Measurements from ENCODE around the gene FLT1. TPM values are rescaled to one million over a fixed set of nuclear protein-coding genes. Genes with fewer than 3 reads are reported as not detected.

The FLT1 gene
- total RNA-seq, 4 donors from 2014 or later = 19.3 to 48.6 (median 24.4) TPM

DNA sequence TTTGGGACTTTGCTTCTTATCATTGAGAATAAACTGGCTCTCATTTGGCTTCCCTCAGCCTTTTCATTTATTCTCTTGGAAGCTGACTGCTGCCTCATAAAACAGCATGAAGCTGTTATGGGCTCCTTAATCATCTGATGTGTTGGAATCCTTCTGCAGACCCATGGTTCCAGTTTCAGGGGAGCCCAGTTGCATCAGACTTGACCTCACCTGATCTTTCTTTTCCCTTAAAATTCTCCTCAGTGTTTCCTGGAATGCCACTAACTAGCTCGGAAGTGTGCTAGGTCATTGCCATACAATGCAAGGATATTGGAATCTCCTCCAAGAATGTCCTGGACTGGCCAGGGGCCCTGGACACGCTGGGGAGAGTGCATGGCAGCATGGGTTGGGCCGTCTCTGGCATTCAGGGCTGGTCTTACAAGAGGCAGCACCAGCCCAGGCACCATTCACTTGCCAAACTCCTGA, 158.7 kb downstream of the FLT1 start:
- Histone ChIP-seq H3K27ac (no peak overlapping the region), H3K4me3 (no peak overlapping the region), H3K27me3 (no peaks in the 10 kb centered on the region), H3K9me3 (no peaks in the 10 kb centered on the region), H3K4me1 (peaks cover 0 to 12% (median 0%) of the 10 kb centered on the region in 4 donors), H3K36me3 (no peaks in the 10 kb centered on the region)
- no peak for DNase-seq (ENCODE audit: low spot score in 2 of 2)
- TF ChIP-seq CTCF (IDR thresholded peaks at IDR 0.05) (no peak), EP300 (IDR thresholded peaks at IDR 0.05) (peak in 1 of 2 donors; percentile 60), POLR2A (IDR thresholded peaks at IDR 0.05) (no peak)
- 46 to 66% methylated on average over 3 of the region's 3 CpGs for WGBS, 2 donors

DNA sequence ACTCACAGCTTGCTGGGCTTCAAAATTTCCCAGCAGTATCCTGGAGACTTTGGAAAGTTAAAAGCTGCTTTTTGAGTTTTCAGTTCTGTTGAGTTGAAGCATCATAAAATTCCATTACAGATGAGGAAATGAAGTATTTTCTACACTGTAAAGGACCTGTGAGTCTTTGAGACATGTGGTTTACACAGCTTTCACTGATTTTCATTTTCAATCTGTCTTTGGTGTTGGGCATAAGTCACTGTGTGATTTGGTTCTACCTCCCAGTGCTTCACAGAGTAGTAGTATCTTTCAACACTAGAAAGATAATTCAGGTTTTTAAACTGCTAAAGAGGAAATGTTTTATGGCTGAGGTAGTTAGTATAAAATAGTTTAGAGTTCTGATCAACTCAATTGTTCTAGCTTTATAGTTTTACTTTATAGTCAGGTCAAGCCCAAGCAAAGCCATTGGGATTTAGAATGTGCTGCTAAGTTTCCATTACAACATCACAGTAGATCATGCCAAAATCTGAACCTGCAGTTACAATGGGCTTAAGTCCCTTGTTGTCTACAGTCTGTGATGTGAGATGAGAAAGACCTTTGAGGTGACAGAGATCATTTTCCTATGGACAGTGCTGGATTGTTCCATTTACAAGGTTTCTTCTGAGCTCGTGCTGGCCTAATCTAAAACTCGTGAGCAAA, 161.6 kb downstream of the FLT1 start:
- Histone ChIP-seq H3K27ac (no peak overlapping the region), H3K36me3 (no peaks in the 10 kb centered on the region), H3K9me3 (no peaks in the 10 kb centered on the region), H3K4me3 (no peak overlapping the region), H3K27me3 (no peaks in the 10 kb centered on the region), H3K4me1 (peaks cover 0 to 12% (median 0%) of the 10 kb centered on the region in 4 donors)
- DNase-seq (ENCODE audit: low spot score in 2 of 2) = no peak
- TF ChIP-seq CTCF (IDR thresholded peaks at IDR 0.05) = no peak
- TF ChIP-seq EP300 (IDR thresholded peaks at IDR 0.05) = no peak
- no peak for TF ChIP-seq POLR2A (IDR thresholded peaks at IDR 0.05)
- WGBS, 2 donors = 47 to 49% methylated on average over 2 of the region's 2 CpGs

DNA sequence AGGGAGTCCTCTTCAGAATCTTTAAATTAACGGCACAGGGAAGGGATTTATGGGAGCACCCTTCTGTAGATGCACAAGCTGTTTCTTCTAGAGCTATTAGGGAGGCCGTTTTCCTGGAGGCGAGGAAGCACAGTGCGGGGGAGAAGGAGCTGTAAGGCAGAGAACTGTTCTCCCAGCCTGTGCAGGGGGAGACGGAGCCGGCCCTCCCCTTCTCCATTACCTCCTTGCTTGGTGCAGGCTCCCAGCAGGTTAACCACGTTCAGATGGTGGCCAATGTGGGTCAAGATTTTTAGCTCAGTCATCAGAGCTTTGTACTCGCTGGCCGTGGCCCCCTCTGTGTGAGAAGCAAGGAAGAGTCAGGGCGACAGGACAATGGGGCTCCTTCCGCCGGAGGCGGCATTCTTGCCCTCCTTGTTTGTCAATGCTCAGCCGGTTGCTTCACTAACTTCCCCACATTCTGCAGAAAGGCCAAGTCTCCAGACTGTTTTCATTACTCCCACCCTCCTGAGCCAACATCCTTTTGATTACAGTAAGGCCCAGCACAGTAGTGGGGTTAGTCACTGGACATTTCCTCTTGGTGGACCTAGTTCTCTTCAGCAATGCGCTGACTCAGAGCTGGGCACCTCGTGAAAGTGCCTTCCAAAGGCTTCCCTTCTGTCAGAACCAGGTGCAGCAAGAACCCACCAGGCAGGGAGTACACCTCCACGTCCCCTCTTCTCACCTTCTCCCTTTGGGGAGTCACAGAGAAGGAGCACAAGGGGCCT, 165.4 kb downstream of the FLT1 start:
- Histone ChIP-seq H3K4me1 (peaks cover 0 to 9% (median 0%) of the 10 kb centered on the region in 4 donors), H3K4me3 (no peak overlapping the region), H3K9me3 (no peaks in the 10 kb centered on the region), H3K27ac (no peak overlapping the region), H3K27me3 (no peaks in the 10 kb centered on the region), H3K36me3 (no peaks in the 10 kb centered on the region)
- 70 to 71% methylated on average over 17 of the region's 17 CpGs for WGBS, 2 donors
- no peak for DNase-seq (ENCODE audit: low spot score in 2 of 2)
- no peak for TF ChIP-seq POLR2A (IDR thresholded peaks at IDR 0.05)
- TF ChIP-seq EP300 (IDR thresholded peaks at IDR 0.05) = peak in 1 of 2 donors; percentile 16

- DNase-seq (ENCODE audit: low spot score in 2 of 2) = no peak
- Histone ChIP-seq H3K27me3 (no peaks in the 10 kb centered on the region), H3K4me1 (peaks cover 0 to 16% (median 0%) of the 10 kb centered on the region in 4 donors), H3K27ac (no peak overlapping the region), H3K9me3 (no peaks in the 10 kb centered on the region), H3K36me3 (no peaks in the 10 kb centered on the region), H3K4me3 (no peak overlapping the region)
- no peak for TF ChIP-seq CTCF (IDR thresholded peaks at IDR 0.05)
- TF ChIP-seq POLR2A (IDR thresholded peaks at IDR 0.05) = no peak
- TF ChIP-seq EP300 (IDR thresholded peaks at IDR 0.05) = no peak
- 61 to 63% methylated on average over 8 of the region's 8 CpGs for WGBS, 2 donors
Measured at GRCh38 chr13:28328271-28328607, 166.7 kb downstream of the FLT1 start.

- WGBS, 2 donors = 90 to 91% methylated on average over 14 of the region's 14 CpGs
- DNase-seq (ENCODE audit: low spot score in 2 of 2) = no peak
- H3K36me3 ChIP-seq = no peaks in the 10 kb centered on the region
- H3K27ac ChIP-seq = no peak overlapping the region
- no peaks in the 10 kb centered on the region for H3K9me3 ChIP-seq
- H3K4me3 ChIP-seq = no peak overlapping the region
- no peaks in the 10 kb centered on the region for H3K27me3 ChIP-seq
- peaks cover 0 to 16% (median 0%) of the 10 kb centered on the region in 4 donors for H3K4me1 ChIP-seq
- TF ChIP-seq POLR2A (IDR thresholded peaks at IDR 0.05) (no peak), CTCF (IDR thresholded peaks at IDR 0.05) (no peak), EP300 (IDR thresholded peaks at IDR 0.05) (no peak)
Measured at GRCh38 chr13:28327373-28328270, 167.3 kb downstream of the FLT1 start.
